Esophagus muscularis mucosa (tissue), 4 donors: Measurements from ENCODE around the gene ACSBG1. TPM values are rescaled to one million over a fixed set of nuclear protein-coding genes. Genes with fewer than 3 reads are reported as not detected.
A peak's percentile ranks its signal among the peaks of the same experiment; 100 is the strongest.

Experiments used
- DNase-seq: peaks from one replicate; pipeline ENCODE4 v3.0.0-alpha.2; 2017; ENCODE audit errors: extremely low spot score
- H3K27ac ChIP-seq, 4 donors: fragments of 200-600 bp; sonication (generic); replicated peaks in 1 of 4; 1 replicate in 3 of 4; 2 replicates in 1 of 4; pipeline ENCODE4 v1.5.1; 2016 to 2019; ENCODE audit warnings: mild to moderate bottlenecking in 1 of 4
- H3K27me3 ChIP-seq, 4 donors: fragments of 200-600 bp; sonication (generic); one replicate each; pipeline versions ENCODE4 v1.5.1 to v1.6.0; 2016 to 2019
- H3K36me3 ChIP-seq, 4 donors: fragments of 200-600 bp; sonication (generic); one replicate each; pipeline ENCODE4 v1.5.1; 2016 to 2019
- H3K4me1 ChIP-seq, 4 donors: fragments of 200-600 bp; sonication (generic); one replicate each; pipeline ENCODE4 v1.5.1; 2016 to 2019
- H3K4me3 ChIP-seq, 4 donors: fragments of 200-600 bp; sonication (generic); 1 replicate in 2 of 4; 2 replicates in 2 of 4; pipeline ENCODE4 v1.5.1; 2016 to 2019; ENCODE audit warnings: mild to moderate bottlenecking in 4 of 4, moderate library complexity in 1 of 4
- H3K9me3 ChIP-seq, 4 donors: fragments of 200-600 bp; sonication (generic); 1 replicate in 3 of 4; 2 replicates in 1 of 4; pipeline ENCODE4 v1.5.1; 2016 to 2019
- EP300 ChIP-seq: sonication (generic); formaldehyde crosslinking; IDR thresholded peaks from one replicate; pipeline ENCODE4 v1.6.1; 2017; ENCODE audit warnings: antibody characterized with exemption
- POLR2A ChIP-seq: fragments of 450-650 bp; IDR thresholded peaks from one replicate; pipeline ENCODE4 v1.6.1; 2017; ENCODE audit warnings: antibody characterized with exemption, moderate library complexity, mild to moderate bottlenecking, low read depth
- POLR2AphosphoS5 ChIP-seq, 2 donors: sonication (generic); formaldehyde crosslinking; IDR thresholded peaks; one replicate each; pipeline ENCODE4 v1.6.1; 2017; ENCODE audit warnings: antibody characterized with exemption in 2 of 2
- WGBS: methylation state at CpG from one replicate; pipeline ENCODE4 v1.1.5; 2018; 5-methylcytosine and 5-hydroxymethylcytosine counted together
- intact Hi-C: fragments of 100-400 bp; cut with DNase I; formaldehyde crosslinking; loops from one replicate; pipeline ENCODE4 v1.15.1; 2023
- total RNA-seq, 4 donors: library from RNA; depleted of rRNA; stranded (reverse); fragments of >200 nt; gene quantifications; one replicate each; pipeline versions ENCODE4 v1.1.0 to v1.2.1, GENCODE V29; 2016
- TF ChIP-seq, protein P1 (sequence below), 3 experiments: fragments of 200-600 bp in 2 of 3; fragments of 450-650 bp in 1 of 3; sonication (generic) in 2 of 3; IDR thresholded peaks; one replicate each; pipeline ENCODE4 v1.5.1; 2017 to 2019; ENCODE audit warnings: antibody characterized with exemption in 3 of 3, mild to moderate bottlenecking in 2 of 3, moderate library complexity in 1 of 3

The ACSBG1 gene
- total RNA-seq, 4 donors from 2014 or later = 0.33 to 2.5 (median 1.8) TPM

DNA sequence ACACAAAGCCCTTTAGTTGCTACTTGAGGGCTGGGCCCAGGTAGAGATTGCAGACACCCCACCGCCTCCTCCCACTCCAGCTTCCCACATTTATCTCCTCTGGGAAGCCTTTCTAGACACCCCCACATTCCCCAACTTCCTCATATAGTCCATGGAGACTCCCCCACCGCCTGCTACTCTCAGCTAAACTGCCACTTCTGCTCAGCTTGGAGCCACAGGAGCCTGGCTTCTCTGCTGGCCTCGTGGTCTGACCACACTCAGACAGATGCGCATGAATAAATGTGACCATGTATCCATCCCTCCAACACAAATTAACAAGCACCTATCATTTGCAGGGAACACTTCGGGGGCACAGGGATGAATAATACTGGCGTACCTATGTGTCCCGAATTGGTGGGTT, 10.5 kb upstream of the ACSBG1 start:
- no peak overlapping the region for H3K4me3 ChIP-seq
- H3K4me1 ChIP-seq = peaks cover 0 to 6% (median 5%) of the 10 kb centered on the region in 4 donors
- H3K9me3 ChIP-seq = no peaks in the 10 kb centered on the region
- no peak overlapping the region for H3K27ac ChIP-seq
- 82% methylated on average over 6 of the region's 7 CpGs for WGBS
- no peak for DNase-seq
- intact Hi-C loops = loop anchor here (5.0 kb wide), 3 partner anchors 68 to 288 kb away; no protein-coding TSS in a partner anchor
- no peaks in the 10 kb centered on the region for H3K36me3 ChIP-seq
- no peaks in the 10 kb centered on the region for H3K27me3 ChIP-seq
- no peak for TF ChIP-seq POLR2A
- no peak for TF ChIP-seq EP300
- TF ChIP-seq, protein P1, sequence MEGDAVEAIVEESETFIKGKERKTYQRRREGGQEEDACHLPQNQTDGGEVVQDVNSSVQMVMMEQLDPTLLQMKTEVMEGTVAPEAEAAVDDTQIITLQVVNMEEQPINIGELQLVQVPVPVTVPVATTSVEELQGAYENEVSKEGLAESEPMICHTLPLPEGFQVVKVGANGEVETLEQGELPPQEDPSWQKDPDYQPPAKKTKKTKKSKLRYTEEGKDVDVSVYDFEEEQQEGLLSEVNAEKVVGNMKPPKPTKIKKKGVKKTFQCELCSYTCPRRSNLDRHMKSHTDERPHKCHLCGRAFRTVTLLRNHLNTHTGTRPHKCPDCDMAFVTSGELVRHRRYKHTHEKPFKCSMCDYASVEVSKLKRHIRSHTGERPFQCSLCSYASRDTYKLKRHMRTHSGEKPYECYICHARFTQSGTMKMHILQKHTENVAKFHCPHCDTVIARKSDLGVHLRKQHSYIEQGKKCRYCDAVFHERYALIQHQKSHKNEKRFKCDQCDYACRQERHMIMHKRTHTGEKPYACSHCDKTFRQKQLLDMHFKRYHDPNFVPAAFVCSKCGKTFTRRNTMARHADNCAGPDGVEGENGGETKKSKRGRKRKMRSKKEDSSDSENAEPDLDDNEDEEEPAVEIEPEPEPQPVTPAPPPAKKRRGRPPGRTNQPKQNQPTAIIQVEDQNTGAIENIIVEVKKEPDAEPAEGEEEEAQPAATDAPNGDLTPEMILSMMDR (IDR thresholded peaks at IDR 0.05) = no peak
- TF ChIP-seq POLR2AphosphoS5 (IDR thresholded peaks at IDR 0.05) = no peak

DNA sequence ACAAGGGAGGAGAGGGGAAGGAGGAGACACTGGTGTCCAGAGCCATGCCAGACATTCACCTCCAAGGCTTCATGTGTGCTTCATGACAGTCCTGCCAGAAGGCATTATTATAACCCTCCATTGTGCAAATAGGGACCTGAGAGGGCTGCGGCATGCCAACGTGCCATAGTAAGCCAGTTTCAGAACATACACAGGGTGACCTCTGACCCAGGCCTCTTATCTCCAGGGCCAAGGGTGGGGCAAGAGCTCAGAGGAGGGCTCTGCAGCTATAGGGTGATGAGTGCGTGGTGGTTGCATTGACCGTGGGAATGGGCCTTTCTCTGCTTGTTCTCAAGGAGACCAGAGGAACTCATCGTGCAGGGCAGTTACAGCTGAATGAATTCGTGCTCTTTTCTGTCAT, 9.7 kb upstream of the ACSBG1 start:
- intact Hi-C loops = loop anchor here (5.0 kb wide), 3 partner anchors 67 to 287 kb away; no protein-coding TSS in a partner anchor

DNA sequence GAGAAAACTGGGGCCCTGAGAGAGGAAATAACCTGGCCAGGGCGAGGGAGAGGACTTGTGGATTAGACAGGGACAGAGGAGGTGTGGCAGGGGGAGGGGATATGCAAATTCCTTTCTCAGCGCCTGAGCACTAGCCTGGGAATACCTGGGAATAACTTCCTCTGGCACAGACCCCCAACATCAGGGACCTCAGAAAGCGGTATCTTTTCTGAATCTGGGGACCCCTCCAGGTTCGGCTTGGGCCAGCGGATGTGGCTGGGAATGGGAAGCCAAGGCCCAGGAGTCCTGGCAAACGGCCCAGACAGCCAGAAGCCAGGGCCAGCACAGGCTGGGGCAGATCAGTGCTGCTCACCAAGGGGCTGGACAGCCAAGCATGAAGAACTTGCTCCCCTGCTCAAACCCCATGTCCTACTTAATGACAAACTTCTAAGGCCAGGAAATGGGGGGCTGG, 9.2 kb upstream of the ACSBG1 start:
- 43% methylated on average over 6 of the region's 6 CpGs for WGBS
- no peaks in the 10 kb centered on the region for H3K27me3 ChIP-seq
- TF ChIP-seq EP300 (no peak), POLR2AphosphoS5 (IDR thresholded peaks at IDR 0.05) (no peak), POLR2A (no peak)
- TF ChIP-seq, protein P1 (IDR thresholded peaks at IDR 0.05) = no peak
- DNase-seq = no peak
- H3K27ac ChIP-seq = no peak overlapping the region
- H3K36me3 ChIP-seq = no peaks in the 10 kb centered on the region
- no peaks in the 10 kb centered on the region for H3K9me3 ChIP-seq
- intact Hi-C loops = loop anchor here (5.0 kb wide), 3 partner anchors 66 to 286 kb away; no protein-coding TSS in a partner anchor
- H3K4me1 ChIP-seq = peaks cover 0 to 6% (median 5%) of the 10 kb centered on the region in 4 donors
- H3K4me3 ChIP-seq = no peak overlapping the region

More for the DNA sequence above, 9.7 kb upstream of the ACSBG1 start:
- H3K27me3 ChIP-seq = no peaks in the 10 kb centered on the region
- no peak overlapping the region for H3K27ac ChIP-seq
- no peak overlapping the region for H3K4me3 ChIP-seq
- WGBS = 86% methylated on average over 6 of the region's 6 CpGs
- no peaks in the 10 kb centered on the region for H3K9me3 ChIP-seq
- H3K36me3 ChIP-seq = no peaks in the 10 kb centered on the region
- DNase-seq = no peak
- peaks cover 0 to 6% (median 5%) of the 10 kb centered on the region in 4 donors for H3K4me1 ChIP-seq
- TF ChIP-seq, protein P1 (IDR thresholded peaks at IDR 0.05) = no peak
- TF ChIP-seq POLR2A (no peak), POLR2AphosphoS5 (IDR thresholded peaks at IDR 0.05) (no peak), EP300 (no peak)

DNA sequence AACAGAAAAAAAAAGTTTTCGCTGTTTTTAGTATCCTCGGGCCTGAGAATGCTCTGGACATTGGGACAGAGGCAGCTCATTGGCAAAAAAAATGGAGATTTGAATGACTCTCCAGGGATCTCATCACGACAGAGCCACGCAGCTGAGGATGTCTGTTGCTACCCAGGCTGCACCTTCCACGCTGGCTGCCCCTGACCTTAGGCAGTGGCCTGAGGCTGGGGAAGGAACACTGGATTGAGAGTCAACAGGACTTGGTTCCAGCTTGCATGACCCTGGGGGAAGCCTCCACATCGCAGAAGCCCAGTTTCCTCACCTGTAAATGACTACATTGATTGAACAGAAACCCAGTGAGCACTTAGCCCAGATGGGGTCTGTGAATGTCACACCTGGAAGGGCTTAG, 8.7 kb upstream of the ACSBG1 start:
- no peak for DNase-seq
- no peak for TF ChIP-seq POLR2AphosphoS5 (IDR thresholded peaks at IDR 0.05)
- TF ChIP-seq, protein P1 (IDR thresholded peaks at IDR 0.05) = no peak
- TF ChIP-seq EP300 = no peak
- no peak for TF ChIP-seq POLR2A
- Histone ChIP-seq H3K9me3 (no peaks in the 10 kb centered on the region), H3K4me1 (peaks cover 0 to 6% (median 5%) of the 10 kb centered on the region in 4 donors), H3K27ac (no peak overlapping the region), H3K27me3 (no peaks in the 10 kb centered on the region), H3K36me3 (no peaks in the 10 kb centered on the region), H3K4me3 (no peak overlapping the region)
- intact Hi-C loops = loop anchor here (5.0 kb wide), 3 partner anchors 66 to 286 kb away; no protein-coding TSS in a partner anchor
- 88% methylated on average over 5 of the region's 6 CpGs for WGBS

DNA sequence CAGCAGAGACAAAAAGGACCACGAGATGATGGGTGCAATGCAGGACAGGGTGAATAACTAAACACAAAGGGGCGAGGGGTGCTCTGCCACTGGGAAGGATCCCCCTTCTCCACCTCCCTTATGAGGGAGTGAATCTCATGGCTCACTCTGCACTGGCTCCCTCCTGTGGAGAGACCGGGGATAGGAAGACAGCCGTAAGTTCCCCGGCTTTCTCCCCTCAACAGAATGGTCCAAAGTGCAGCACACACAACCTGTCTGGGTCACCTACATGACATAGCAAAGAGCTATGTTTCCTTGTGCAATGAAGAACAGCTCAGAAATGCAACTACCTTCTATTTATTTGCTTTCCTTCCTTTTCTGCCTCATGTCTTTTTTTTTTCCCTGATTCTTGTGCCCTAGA, 7.8 kb upstream of the ACSBG1 start:
- intact Hi-C loops = loop anchor here (5.0 kb wide), 3 partner anchors 65 to 285 kb away; no protein-coding TSS in a partner anchor
- no peak overlapping the region for H3K27ac ChIP-seq
- TF ChIP-seq, protein P1 (IDR thresholded peaks at IDR 0.05) = peak in 1 of 3 experiments; percentile 36
- TF ChIP-seq EP300 (no peak), POLR2A (no peak)
- no peaks in the 10 kb centered on the region for H3K36me3 ChIP-seq
- DNase-seq = no peak
- H3K4me3 ChIP-seq = no peak overlapping the region
- WGBS = 77% methylated on average over 5 of the region's 5 CpGs
- H3K9me3 ChIP-seq = no peaks in the 10 kb centered on the region
- H3K4me1 ChIP-seq = peaks cover 0 to 6% (median 5%) of the 10 kb centered on the region in 4 donors
- H3K27me3 ChIP-seq = no peaks in the 10 kb centered on the region
